Raji (cell line): ENCODE measurements around the gene TMEM174.

Experiments used
- POLR2A ChIP-seq: IDR thresholded peaks from 2 replicates; pipeline ENCODE4 v1.6.1; 2011; ENCODE audit warnings: low read depth, low read length, control low read depth; ENCODE audit not compliant: insufficient read depth

TMEM174 gene

GRCh38 chr5:73174100-73174815 lies 1.3 kb downstream of the TMEM174 start:
- no peak for TF ChIP-seq POLR2A

DNA sequence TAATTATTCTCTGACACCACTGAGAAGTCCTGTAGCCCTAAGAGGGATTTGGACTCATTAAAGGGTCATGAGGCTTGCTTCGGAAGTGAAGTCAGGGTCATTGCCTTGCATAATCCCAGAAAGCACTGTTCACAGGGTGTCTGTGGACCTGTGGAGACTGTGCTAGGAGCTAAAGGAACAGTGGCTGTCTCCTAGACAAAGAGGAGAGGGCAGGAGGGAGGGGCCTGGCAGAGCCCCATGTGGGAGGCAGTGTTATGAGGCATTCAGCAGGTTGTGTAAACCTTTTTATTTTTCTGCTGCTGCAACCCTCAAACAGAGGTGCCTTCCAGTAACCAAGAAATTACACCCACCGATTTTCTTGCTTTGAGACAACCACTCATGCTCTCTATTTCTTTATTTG lies 3.3 kb downstream of the TMEM174 start:
- no peak for TF ChIP-seq POLR2A

- no peak for TF ChIP-seq POLR2A
Measured at GRCh38 chr5:73178265-73178664, 5.3 kb downstream of the TMEM174 start.

- TF ChIP-seq POLR2A: no peak
Measured at GRCh38 chr5:73179730-73180129, 6.7 kb downstream of the TMEM174 start.

GRCh38 chr5:73180566-73180965 lies 7.6 kb downstream of the TMEM174 start:
- no peak for TF ChIP-seq POLR2A

DNA sequence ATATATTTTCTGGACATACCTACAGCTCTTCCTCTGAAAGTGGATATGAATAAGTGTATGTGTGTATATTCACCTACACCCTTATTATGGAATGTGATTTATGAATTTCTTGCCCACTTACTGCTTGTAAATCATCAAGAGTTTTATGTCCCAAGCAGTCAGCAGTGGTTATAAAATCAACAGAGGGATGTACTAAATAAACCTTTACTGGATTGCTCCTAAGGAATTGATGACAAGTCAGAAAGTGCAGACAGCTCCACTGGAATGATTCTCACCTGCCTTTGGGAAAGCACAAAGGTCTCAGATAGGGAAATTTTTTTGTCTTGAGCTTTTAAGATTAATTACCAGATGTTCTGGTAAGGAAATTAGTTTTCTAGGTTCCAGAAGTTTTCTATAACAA lies 9.3 kb downstream of the TMEM174 start:
- TF ChIP-seq POLR2A: no peak

GRCh38 chr5:73183000-73183399 lies 10.0 kb downstream of the TMEM174 start:
- no peak for TF ChIP-seq POLR2A

- TF ChIP-seq POLR2A: no peak
Measured at GRCh38 chr5:73183481-73183891, 10.5 kb downstream of the TMEM174 start.

DNA sequence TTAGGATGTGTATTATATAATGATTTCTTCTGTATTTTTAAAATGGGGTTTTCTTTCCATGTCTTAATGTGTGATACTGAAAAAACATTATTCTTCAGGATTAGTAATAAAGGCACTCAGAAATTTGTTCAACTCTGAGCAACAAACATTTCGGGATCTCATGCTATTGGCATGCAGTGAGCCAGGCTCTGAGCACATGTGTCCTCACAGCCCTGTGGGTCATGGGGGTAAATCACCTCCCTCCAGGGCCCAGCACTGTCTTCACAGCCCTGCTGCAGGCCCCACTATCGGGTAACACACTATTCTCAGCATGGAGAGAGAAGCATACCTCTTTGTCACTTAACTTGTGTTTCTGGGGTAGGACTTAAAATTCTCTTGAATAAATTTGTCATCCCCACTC lies 14.0 kb downstream of the TMEM174 start:
- TF ChIP-seq POLR2A: no peak

DNA sequence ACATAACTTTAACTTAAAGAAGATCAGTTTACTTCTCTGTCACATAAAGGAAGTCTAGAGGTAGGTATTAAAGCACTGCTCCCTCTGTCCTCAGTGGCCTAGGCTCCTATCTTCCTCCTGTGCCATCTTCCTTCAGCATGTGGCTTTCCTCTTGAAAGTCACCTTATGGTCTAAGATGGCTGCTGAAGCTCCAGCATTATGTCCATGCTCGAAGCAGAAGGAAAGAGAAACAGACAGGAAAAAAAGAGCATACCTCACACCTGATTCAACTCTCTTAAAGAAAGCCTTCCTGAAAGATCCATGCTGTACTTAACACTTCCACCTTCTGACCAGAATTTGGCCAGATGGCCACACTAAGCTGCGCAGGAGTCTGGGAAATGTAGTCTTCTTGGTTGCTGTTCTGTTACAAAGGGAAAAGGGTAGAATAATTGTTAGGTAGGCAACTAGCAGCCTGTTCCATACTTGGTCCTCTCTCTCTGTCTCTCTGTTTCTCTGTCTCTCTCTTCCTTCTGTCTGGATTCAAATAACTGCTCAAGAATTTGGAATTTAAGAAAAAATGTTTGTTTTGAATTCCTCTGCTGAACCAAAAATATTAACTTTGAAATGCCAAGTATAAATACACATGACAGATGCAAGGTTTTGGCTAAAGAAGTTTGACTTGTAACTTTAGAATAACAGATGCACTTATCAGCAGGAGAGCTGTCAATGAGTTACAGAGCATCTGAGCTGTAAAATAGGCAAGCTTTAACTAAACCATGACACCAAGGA lies 16.0 kb downstream of the TMEM174 start:
- TF ChIP-seq POLR2A: no peak

GRCh38 chr5:73189871-73190376 lies 16.9 kb downstream of the TMEM174 start:
- TF ChIP-seq POLR2A: no peak

- TF ChIP-seq POLR2A: no peak
Measured at GRCh38 chr5:73192370-73192769, 19.4 kb downstream of the TMEM174 start.

GRCh38 chr5:73193592-73193991 lies 20.6 kb downstream of the TMEM174 start:
- no peak for TF ChIP-seq POLR2A

DNA sequence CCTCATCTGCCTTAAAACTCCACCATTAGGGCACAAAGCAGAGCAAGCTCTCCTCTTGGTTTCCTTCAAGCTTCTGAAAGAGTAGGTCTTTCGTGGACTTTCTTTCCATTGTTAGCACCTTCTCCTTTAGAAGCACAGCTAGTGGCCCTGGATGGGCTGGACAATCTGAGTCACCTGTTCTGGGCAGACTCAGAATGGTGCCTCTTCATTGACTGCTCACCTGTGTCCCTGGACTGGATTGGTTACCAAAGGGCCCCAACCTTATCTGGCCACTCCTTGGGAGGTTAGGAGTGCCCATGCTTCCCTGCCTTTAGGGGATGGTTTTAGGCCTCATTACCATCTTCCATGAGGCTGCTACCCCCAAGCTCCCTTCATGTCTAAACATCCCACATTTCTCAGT lies 23.2 kb downstream of the TMEM174 start:
- TF ChIP-seq POLR2A: no peak

GRCh38 chr5:73197637-73198257 lies 24.8 kb downstream of the TMEM174 start:
- no peak for TF ChIP-seq POLR2A
